ENCODE data around the gene VCAN.

GRCh38 chr5:83608122-83608521 is 136.6 kb downstream of the VCAN start:
- TF ChIP-seq EP300 (IDR thresholded peaks at IDR 0.05) (no peak), CTCF (IDR thresholded peaks at IDR 0.05) (no peak)
